Parathyroid adenoma (tissue), 2 donors: ENCODE measurements around the gene PLXNA2.

Experiments used
- H2AFZ ChIP-seq: fragments of 300-600 bp; sonication (generic); one replicate; pipeline ENCODE4 v1.7.0; 2017; ENCODE audit warnings: antibody characterized with exemption, mild to moderate bottlenecking
- H3K27ac ChIP-seq: fragments of 300-600 bp; sonication (generic); one replicate; pipeline ENCODE4 v1.7.0; 2017
- H3K27me3 ChIP-seq: fragments of 300-600 bp; sonication (generic); one replicate; pipeline ENCODE4 v1.7.0; 2017; ENCODE audit warnings: low read length; ENCODE audit not compliant: control insufficient read depth, insufficient read depth
- H3K36me3 ChIP-seq: fragments of 300-600 bp; sonication (generic); one replicate; pipeline ENCODE4 v1.7.0; 2017; ENCODE audit warnings: low read length; ENCODE audit not compliant: control insufficient read depth, insufficient read depth
- H3K4me1 ChIP-seq: fragments of 300-600 bp; sonication (generic); one replicate; pipeline ENCODE4 v1.7.0; 2017; ENCODE audit warnings: control low read depth
- H3K4me2 ChIP-seq: fragments of 300-600 bp; sonication (generic); one replicate; pipeline ENCODE4 v1.7.0; 2017; ENCODE audit warnings: low read length
- H3K4me3 ChIP-seq: fragments of 300-600 bp; sonication (generic); one replicate; pipeline ENCODE4 v1.7.0; 2017; ENCODE audit warnings: low read depth, low read length
- H3K79me2 ChIP-seq: fragments of 300-600 bp; sonication (generic); one replicate; pipeline ENCODE4 v1.7.0; 2017; ENCODE audit warnings: control low read depth
- H3K9ac ChIP-seq: fragments of 300-600 bp; sonication (generic); one replicate; pipeline ENCODE4 v1.7.0; 2017; ENCODE audit warnings: mild to moderate bottlenecking
- H3K9me3 ChIP-seq: fragments of 300-600 bp; sonication (generic); one replicate; pipeline ENCODE4 v1.7.0; 2017; ENCODE audit warnings: low read length; ENCODE audit not compliant: control insufficient read depth
- CTCF ChIP-seq: fragments of 300-600 bp; sonication (generic); IDR thresholded peaks from one replicate; pipeline ENCODE4 v1.7.0; 2017; ENCODE audit warnings: antibody characterized with exemption, mild to moderate bottlenecking
- donor health status: primary hyperparathyroidism.

PLXNA2 gene

DNA sequence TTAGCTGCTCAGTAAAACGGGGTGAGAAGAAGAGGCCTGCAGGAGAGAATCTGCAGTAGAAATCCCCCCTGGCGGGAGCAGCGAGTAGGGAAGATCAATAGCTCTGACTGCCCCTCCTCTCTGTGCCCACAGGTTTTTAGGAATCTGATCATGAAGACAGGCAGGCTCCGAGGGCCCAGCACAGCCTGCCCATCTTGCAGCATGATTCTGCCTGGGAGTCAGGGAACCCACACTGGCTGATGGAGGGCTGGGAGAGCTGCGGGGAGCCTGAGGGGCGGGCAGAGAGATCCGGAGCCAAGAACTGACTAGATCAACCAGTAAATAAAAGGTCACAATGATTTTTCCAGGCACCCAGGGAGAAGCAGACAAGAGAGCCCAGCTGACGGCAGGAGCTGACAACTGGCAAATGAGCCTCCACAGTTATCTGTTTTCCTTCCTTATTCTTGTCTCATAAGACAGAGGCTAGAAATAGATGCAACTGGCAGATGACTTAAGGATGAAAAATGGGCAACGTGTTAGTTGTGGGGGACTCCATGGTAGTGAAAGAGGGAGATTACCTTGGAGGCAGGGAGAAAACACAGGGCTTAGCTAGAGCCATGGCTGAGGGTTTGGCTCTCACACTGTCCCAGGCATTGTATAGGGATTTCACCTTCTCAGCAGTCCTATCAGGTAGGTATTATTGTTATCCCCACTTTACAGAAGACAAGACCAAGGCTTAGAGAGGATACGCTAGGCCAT is 116.2 kb downstream of the PLXNA2 start:
- Histone ChIP-seq H3K9ac (no peak overlapping the region), H3K4me1 (no peaks in the 10 kb centered on the region), H3K9me3 (no peaks in the 10 kb centered on the region), H3K27ac (no peak overlapping the region), H3K27me3 (no peaks in the 10 kb centered on the region), H3K4me2 (no peak overlapping the region), H3K4me3 (no peak overlapping the region), H2AFZ (no peak overlapping the region), H3K36me3 (no peaks in the 10 kb centered on the region), H3K79me2 (no peaks in the 10 kb centered on the region)
- no peak for TF ChIP-seq CTCF

- no peaks in the 10 kb centered on the region for H3K36me3 ChIP-seq
- H2AFZ ChIP-seq, result no peak overlapping the region
- no peak overlapping the region for H3K4me3 ChIP-seq
- no peak overlapping the region for H3K4me2 ChIP-seq
- no peaks in the 10 kb centered on the region for H3K9me3 ChIP-seq
- H3K27me3 ChIP-seq, result no peaks in the 10 kb centered on the region
- H3K4me1 ChIP-seq, result no peaks in the 10 kb centered on the region
- TF ChIP-seq CTCF, result no peak
- H3K9ac ChIP-seq, result no peak overlapping the region
- H3K79me2 ChIP-seq, result no peaks in the 10 kb centered on the region
- H3K27ac ChIP-seq, result no peak overlapping the region
Observed at GRCh38 chr1:208127284-208127683, 116.9 kb downstream of the PLXNA2 start.

- TF ChIP-seq CTCF, result no peak
Observed at GRCh38 chr1:208126108-208126507, 118.1 kb downstream of the PLXNA2 start.

DNA sequence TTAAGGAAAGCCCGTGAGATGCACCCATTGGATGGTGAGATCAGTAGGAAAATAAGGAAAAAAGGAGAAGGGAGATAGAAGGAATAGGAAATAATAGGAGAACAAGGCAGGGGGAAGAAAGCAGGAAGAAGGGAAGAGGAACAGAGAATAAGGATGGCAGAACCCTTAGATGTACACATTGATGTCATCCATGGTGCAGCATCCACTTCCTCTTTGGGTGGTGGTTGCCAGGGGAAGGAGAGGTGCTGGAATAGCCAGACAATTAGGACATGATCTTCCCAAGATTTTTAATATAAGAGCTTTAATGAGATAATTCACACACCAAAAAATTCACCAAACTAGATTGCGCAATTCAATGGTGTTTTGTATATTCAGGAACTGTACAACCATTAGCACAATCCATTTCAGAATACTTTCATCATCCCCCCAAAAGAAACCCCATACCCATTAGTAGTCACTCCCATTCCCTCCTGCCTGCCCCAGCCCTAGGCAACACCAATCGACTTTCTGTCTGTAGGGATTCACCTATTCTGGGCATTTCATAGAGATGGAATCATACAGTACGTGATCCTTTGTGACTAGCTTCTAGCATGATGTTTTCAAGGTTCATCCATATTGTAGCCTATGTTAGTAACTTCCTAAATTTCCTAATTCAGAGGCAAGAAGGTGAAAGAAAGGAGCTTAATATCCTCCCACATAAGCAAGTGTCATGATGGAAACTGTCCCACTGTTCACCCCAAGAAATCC is 121.4 kb downstream of the PLXNA2 start:
- no peaks in the 10 kb centered on the region for H3K4me1 ChIP-seq
- H3K27me3 ChIP-seq, result no peaks in the 10 kb centered on the region
- H3K9ac ChIP-seq, result no peak overlapping the region
- no peak overlapping the region for H3K4me3 ChIP-seq
- TF ChIP-seq CTCF, result no peak
- H3K79me2 ChIP-seq, result no peaks in the 10 kb centered on the region
- H3K27ac ChIP-seq, result no peak overlapping the region
- H2AFZ ChIP-seq, result no peak overlapping the region
- no peaks in the 10 kb centered on the region for H3K9me3 ChIP-seq
- H3K4me2 ChIP-seq, result no peak overlapping the region
- H3K36me3 ChIP-seq, result no peaks in the 10 kb centered on the region

More at GRCh38 chr1:208126108-208126507, 118.1 kb downstream of the PLXNA2 start:
- Histone ChIP-seq H3K4me3 (no peak overlapping the region), H3K27ac (no peak overlapping the region), H3K79me2 (no peaks in the 10 kb centered on the region), H3K36me3 (no peaks in the 10 kb centered on the region), H3K4me1 (no peaks in the 10 kb centered on the region), H3K27me3 (no peaks in the 10 kb centered on the region), H3K9me3 (no peaks in the 10 kb centered on the region), H3K9ac (no peak overlapping the region), H3K4me2 (no peak overlapping the region), H2AFZ (no peak overlapping the region)
